Esophagus squamous epithelium (tissue), 4 donors: ENCODE data around the gene RTP5.

Experiments
- CTCF ChIP-seq, 6 experiments: fragments of 450-650 bp in 4 of 6; fragments of 200-600 bp in 2 of 6; sonication (generic) in 2 of 6; IDR thresholded peaks; one replicate each; pipeline ENCODE4 v1.5.1; 2016 to 2019; ENCODE audit warnings: antibody characterized with exemption in 6 of 6, mild to moderate bottlenecking in 4 of 6, moderate library complexity in 4 of 6
- POLR2A ChIP-seq, 4 donors: fragments of 450-650 bp; IDR thresholded peaks; one replicate each; pipeline ENCODE4 v1.6.1; 2017; ENCODE audit warnings: antibody characterized with exemption in 4 of 4, mild to moderate bottlenecking in 4 of 4, moderate library complexity in 3 of 4

- TF ChIP-seq POLR2A (IDR thresholded peaks at IDR 0.05), result no peak
- no peak for TF ChIP-seq CTCF (IDR thresholded peaks at IDR 0.05)
Observed at GRCh38 chr2:241852981-241853631, 16.4 kb upstream of the RTP5 start.
